HG02642 (cell line): ENCODE data around the gene PTP4A1.
"Not testable (repeated sequence)": the region's sequence is repeated elsewhere in the genome, so short reads cannot be mapped to it uniquely, and the experiment has no call there.

Experiments used
- ATAC-seq: cut with Tn5 transposase; IDR thresholded peaks from one replicate; pipeline ENCODE4 v1.9.1; 2021; ENCODE audit warnings: mild to moderate bottlenecking; ENCODE audit not compliant: unreplicated experiment, poor library complexity

PTP4A1 gene

GRCh38 chr6:63579937-63580703, 7.8 kb downstream of the PTP4A1 start:
- ATAC-seq, result no peak

- no peak for ATAC-seq
Observed at GRCh38 chr6:63580704-63580961, 8.4 kb downstream of the PTP4A1 start.

DNA sequence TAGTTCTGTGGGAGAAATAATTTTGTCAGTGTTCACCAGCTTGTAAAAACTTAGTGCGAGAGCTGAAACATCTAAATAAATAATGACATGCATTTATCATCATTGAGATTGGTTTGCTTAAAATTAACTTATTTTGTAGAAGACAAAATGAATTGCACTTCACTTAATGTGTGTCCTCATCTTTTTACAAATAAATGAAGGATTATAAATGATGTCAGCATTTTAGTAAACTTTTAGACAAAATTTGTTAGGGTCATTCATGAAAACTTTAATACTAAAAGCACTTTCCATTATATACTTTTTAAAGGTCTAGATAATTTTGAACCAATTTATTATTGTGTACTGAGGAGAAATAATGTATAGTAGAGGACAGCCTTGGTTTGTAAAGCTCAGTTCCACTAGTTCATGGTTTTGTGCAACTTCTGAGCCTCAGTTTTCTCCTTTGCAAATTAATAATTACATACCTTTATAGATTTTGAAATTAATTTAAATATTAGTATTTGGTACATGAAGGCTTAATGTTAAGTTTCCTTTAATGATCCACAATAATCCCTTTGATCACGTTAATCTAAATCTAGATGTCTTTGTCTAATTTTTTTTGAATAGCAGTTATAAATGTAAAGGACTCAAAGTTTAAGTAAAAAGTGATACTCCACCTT, 9.2 kb downstream of the PTP4A1 start:
- no peak for ATAC-seq

- ATAC-seq, result no peak
Observed at GRCh38 chr6:63582579-63583231, 10.4 kb downstream of the PTP4A1 start.

DNA sequence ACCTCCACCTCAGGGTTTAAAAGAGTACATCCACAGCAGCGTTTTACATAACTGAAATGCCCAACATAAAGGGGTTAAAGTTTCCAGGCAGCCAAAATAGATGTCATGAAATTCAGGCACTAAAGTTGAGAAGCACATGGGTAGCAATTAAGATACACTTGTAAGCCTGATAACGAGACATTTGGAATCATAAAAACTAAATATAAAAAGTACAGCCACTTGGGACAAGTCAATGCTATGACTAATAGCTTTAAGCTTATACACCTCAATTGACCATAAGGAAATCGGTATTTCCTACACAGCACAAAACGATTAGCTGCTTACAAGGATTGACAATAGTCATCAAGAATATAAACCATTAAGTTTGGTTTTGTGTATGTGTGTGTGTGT, 11.8 kb downstream of the PTP4A1 start:
- no peak for ATAC-seq

- ATAC-seq, result no peak
Observed at GRCh38 chr6:63584566-63584965, 12.3 kb downstream of the PTP4A1 start.

DNA sequence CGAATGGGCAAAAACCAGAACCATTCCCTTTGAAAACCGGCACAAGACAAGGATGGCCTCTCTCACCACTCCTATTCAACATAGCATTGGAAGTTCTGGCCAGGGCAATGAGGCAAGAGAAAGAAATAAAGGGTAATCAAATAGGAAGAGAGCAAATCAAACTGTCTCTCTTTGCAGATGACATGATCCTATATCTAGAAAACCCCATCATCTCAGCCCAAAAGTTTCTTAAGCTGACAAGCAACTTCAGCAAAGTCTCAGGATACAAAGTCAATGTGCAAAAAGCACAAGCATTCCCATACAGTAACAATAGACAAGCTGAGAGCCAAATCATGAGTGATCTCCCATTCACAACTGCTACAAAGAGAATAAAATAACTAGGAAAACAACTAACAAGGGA, 13.4 kb downstream of the PTP4A1 start:
- ATAC-seq, result not testable (repeated sequence)

DNA sequence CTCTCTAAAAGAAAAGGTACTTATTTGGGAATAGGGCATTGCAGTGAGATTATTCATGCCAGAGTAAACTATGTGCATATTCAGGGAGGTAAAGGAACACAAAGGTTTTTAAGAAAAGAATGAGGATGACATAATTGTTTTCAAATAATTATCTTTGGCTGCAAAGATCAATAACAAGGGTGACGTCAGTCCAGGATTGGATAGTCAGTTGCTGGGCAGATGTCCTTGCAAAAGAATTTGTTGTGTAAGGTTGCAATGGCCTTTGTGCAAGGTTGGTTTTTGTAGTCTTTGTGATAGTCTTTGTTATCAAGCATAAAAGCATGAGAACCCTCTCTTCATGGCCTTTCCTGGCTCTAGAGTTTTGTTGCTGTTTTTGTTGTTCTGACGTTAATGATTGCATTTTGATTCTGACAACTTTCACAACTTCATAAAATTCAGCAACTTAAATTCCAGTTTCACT, 17.7 kb downstream of the PTP4A1 start:
- no peak for ATAC-seq

GRCh38 chr6:63592886-63593285, 20.6 kb downstream of the PTP4A1 start:
- ATAC-seq, result no peak

- ATAC-seq, result no peak
Observed at GRCh38 chr6:63597141-63598048, 25.1 kb downstream of the PTP4A1 start.

GRCh38 chr6:63598049-63599036, 26.1 kb downstream of the PTP4A1 start:
- ATAC-seq, result peak; percentile 100

GRCh38 chr6:63599243-63599642, 27.0 kb downstream of the PTP4A1 start:
- no peak for ATAC-seq

DNA sequence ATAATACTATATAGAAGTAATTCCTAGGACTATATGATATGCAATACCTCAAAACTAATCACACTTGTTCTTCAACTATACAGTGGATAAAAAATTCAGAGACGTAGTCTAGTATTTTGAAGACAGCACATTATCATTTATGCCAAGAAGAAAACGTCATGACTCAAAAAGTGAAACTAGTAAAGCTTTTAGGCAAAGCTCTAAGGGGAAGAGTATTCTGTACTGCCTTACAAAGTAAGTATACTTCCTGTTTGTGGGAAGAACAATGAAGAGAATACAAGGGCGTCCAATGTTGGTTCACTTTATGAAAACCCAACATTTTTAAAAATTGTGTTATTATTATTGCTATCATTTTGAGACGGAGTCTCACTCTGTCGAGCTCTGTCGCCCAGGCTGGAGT, 27.9 kb downstream of the PTP4A1 start:
- no peak for ATAC-seq

DNA sequence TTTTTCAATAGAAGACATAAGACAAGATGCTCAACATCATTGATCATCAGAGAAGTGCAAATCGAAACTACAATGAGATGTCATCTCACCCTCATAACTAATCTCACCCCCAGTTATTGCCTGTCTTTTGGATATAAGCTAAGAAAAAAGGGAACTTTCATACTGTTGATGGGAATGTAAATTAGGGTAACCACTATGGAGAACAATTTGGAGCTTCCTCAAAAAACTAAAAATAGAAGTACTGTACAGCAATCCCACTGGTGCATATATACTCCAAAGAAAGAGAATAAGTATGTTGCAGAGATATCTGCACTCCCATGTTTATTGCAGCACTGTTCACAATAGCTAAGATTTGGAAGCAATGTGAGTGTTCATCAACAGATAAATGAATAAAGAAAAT, 37.0 kb downstream of the PTP4A1 start:
- no peak for ATAC-seq

- ATAC-seq, result no peak
Observed at GRCh38 chr6:63610944-63611343, 38.7 kb downstream of the PTP4A1 start.

DNA sequence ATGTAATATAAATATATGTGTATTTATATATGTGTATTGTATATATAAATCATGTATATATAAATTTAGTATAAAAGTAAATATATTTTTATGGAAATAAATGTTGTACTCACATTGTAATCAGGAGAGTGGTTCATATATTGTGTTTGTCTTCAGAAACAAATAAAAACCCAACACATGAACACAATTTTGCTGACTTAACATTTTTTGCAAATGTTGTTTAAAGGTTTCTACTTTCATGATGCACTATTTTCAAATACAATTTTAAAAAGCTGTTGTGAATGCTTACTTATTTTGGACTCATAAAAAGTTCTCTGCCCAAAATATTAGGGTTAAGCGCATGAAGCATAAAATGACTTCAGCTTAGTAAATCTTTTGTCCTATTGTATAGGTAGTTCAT, 39.3 kb downstream of the PTP4A1 start:
- ATAC-seq, result no peak

GRCh38 chr6:63615590-63615989, 43.3 kb downstream of the PTP4A1 start:
- ATAC-seq, result no peak
